Adipose tissue (tissue), 3 donors: ENCODE measurements around the gene CSH1. TPM values are rescaled to one million over a fixed set of nuclear protein-coding genes. Genes with fewer than 3 reads are reported as not detected.
"Not testable (repeated sequence)": the region's sequence is repeated elsewhere in the genome, so short reads cannot be mapped to it uniquely, and the experiment has no call there.

Experiments
- H3K27ac ChIP-seq: one replicate; pipeline ENCODE4 v1.5.1; 2013; ENCODE audit warnings: low read depth, low read length
- WGBS, 3 donors: extraction: QIAGEN DNeasy Blood & Tissue Kit; methylation state at CpG; one replicate each; pipeline ENCODE4 v1.1.7; 2013; 5-methylcytosine and 5-hydroxymethylcytosine counted together
- polyA plus RNA-seq, 3 donors: library from polyadenylated mRNA; stranded (reverse); fragments of 200-250 nt; gene quantifications; one replicate each; pipeline ENCODE4 v1.2.3, GENCODE V29; 2013
- donor health status: healthy with polysubstance abuse.
- donor health status: Bipolar disorder and iron deficiency.
- donor health status: healthy.

The CSH1 gene
- polyA plus RNA-seq, 3 donors, result not detected

DNA sequence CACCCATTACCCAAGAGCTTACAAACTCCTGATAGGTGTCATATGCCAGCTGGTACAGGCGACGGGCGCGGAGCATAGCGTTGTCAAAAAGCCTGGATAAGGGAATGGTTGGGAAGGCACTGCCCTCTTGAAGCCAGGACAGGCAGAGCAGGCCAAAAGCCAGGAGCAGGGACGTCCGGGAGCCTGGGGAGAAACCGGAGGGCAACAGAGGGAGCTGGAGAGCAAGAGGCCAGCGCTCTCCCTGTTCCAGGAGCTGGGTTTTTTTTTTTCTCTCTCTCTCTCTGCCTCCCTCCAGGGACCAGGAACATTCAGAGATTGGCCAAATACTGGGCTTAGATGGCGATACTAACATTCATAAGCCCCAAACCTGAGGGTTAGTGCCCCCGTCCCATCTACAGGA is 15.0 kb downstream of the CSH1 start:
- 63 to 79% (median 66%) methylated on average over 11 of the region's 11 CpGs for WGBS, 3 donors
- H3K27ac ChIP-seq, result not testable (repeated sequence)

DNA sequence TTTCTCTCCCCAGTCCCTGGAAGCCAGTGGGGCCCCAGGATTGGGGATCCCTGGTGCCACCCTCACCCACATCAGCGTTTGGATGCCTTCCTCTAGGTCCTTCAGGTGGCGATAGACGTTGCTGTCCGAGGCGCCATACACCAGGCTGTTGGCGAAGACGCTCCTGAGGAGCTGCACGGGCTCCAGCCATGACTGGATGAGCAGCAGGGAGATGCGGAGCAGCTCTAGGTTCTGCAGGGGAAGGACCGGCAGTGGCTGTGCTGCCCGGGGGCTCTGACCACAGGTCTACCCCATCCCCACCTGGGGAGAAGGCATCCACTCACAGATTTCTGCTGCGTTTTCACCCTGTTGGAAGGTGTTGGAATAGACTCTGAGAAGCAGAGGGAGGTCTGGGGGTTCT is 15.7 kb downstream of the CSH1 start:
- no peak overlapping the region for H3K27ac ChIP-seq
- 75 to 86% (median 85%) methylated on average over 12 of the region's 12 CpGs for WGBS, 3 donors

GRCh38 chr17:63878413-63878812 is 18.0 kb downstream of the CSH1 start:
- WGBS, 3 donors, result 78 to 90% (median 86%) methylated on average over 9 of the region's 9 CpGs
- not testable (repeated sequence) for H3K27ac ChIP-seq

GRCh38 chr17:63874693-63875092 is 21.7 kb downstream of the CSH1 start:
- 87 to 91% (median 90%) methylated on average over 6 of the region's 6 CpGs for whole genome bisulfite sequencing, 3 donors
- H3K27ac ChIP-seq, result not testable (repeated sequence)

DNA sequence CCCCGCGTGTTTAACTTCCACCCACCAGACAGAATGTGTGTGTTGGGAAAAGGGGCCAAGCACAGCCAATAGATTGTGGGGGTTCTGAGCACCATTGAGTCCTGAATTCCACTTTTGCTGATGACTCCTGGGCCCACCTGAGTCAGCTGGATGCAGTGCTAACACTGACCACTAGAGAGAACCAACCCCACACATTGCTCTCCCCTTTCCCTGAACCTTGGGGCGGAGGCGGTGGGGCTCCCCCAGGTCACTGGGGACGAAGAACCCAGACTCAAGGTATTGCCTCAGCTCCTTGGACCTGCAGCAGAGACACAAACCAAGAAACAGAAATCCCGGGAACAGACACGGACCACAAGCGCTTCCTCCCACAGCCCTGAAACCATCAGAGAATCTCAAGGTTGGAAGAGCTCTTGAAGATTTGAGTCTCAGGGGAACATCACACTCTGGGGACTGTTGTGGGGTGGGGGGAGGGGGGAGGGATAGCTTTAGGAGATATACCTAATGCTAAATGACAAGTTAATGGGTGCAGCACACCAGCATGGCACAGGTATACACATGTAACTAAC is 22.2 kb downstream of the CSH1 start:
- H3K27ac ChIP-seq, result not testable (repeated sequence)
- WGBS, 3 donors, result 74 to 80% (median 74%) methylated on average over 6 of the region's 8 CpGs

GRCh38 chr17:63873577-63873976 is 22.8 kb downstream of the CSH1 start, which contains the start of gene CSH2:
CSH2 (minus strand) TSS chr17:63873677; CDS start chr17:63873614, 63 bp downstream.
- 84 to 91% (median 89%) methylated on average over 4 to 7 of the region's 7 CpGs for WGBS, 3 donors
- not testable (repeated sequence) for H3K27ac ChIP-seq

DNA sequence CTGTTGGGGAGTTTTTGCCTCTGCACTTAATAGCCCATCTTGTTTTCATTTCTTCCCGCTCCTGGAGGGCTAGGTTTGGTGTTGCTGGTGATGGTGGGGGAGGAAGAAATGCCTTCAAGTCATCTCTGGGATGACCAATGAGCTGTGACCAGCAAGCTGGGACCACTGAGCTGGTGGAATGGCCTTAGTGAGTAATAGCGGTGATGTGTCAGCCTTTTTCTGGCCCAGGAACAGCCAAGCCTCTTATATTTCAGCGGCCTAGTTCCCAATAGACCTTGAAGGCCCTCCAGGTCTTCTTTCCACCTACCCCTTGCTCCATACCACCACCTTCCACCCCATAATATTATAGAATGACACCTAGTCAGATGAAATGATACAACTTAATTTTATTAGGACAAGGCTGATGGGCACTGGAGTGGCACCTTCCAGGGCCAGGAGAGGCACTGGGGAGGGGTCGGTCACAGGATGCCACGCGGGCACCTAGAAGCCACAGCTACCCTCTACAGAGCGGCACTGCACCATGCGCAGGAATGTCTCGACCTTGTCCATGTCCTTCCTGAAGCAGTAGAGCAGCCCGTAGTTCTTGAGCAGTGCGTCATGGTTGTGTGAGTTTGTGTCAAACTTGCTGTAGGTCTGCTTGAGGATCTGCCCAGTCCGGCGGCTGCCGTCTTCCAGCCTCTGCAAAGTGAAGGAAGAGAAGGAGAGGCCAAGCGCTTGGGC is 24.6 kb downstream of the CSH1 start:
- H3K27ac ChIP-seq, result not testable (repeated sequence)
- 87 to 97% (median 96%) methylated on average over 12 to 14 of the region's 15 CpGs for WGBS, 3 donors

GRCh38 chr17:63870292-63870665 is 26.1 kb downstream of the CSH1 start:
- 79 to 88% (median 83%) methylated on average over 4 of the region's 4 CpGs for WGBS, 3 donors
- not testable (repeated sequence) for H3K27ac ChIP-seq

DNA sequence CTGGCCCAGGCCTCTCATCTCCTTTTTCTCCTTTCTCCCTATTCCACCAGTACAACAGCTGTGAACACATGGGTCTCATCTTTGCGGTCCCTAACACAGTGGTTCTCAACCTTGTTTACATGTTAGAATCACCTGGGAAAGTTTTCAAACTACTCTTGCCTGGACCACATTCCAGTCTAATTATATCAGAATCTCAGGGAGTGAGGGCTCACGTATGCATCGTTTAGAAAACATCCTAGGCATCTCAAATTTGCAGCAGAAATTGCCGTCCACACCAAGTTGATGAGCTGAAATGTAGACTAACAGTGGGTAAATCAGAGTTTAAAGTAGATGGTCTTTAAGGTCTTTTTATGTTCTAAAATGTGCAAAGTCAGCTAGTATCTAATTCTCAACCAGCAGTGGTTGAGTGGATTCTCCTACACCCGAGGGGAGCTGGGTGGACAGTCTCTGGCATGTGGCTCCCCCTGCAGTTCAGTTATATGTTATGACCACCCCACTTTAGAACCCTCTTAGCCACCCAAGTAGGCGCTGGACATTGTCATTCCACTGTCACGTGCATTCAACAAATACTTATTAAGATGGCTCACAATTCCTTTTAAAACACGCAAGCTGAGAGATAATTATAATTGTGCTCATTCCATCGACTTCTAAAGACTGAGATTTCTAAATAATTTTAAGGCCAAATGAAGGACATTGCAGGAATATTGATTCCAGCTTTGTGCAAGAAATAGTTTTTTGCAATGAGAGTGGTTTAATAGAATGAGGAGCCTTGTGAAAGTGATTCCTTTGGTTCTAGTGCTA is 26.7 kb downstream of the CSH1 start:
- H3K27ac ChIP-seq, result not testable (repeated sequence)
- 50 to 69% (median 63%) methylated on average over 9 of the region's 9 CpGs for WGBS, 3 donors

DNA sequence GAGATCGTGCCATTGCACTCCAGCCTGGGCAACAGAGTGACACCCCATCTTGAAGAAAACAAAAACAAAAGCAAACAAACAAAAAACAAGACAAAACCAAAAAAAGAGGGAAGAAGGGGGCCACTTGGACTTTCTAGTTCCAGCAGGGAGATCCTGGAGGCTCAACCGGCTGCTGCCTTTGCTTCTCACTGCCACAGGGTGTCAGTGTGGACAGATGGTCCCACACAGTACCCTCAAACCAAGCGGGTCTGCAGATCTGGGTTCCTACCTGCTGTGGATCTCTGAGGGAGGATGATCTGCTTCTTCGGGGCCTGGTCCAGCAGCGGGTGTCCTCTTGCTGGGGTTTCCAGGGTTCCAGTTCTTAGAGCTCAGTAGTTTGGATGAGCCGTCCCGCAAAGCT is 29.7 kb downstream of the CSH1 start:
- not testable (repeated sequence) for H3K27ac ChIP-seq
- 61 to 83% (median 79%) methylated on average over 5 to 7 of the region's 7 CpGs for WGBS, 3 donors

- 73 to 89% (median 88%) methylated on average over 3 of the region's 3 CpGs for WGBS, 3 donors
- no peak overlapping the region for H3K27ac ChIP-seq
Measured at GRCh38 chr17:63859257-63859656, 37.1 kb downstream of the CSH1 start.

DNA sequence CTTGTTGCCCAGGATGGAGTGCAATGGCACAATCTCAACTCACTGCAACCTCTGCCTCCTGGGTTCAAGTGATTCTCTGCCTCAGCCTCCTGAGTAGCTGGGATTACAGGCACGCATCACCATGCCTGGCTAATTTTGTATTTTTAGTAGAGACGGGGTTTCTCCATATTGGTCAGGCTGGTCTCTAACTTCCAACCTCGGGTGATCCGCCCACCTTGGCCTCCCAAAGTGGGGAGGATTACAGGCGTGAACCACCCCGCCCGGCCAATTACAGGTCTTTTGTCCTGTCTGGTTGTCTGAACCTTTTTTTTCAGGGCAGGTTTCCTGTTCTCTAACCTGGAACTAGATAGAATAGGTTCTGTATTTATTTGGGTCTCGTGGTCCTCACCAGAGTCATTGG is 39.9 kb downstream of the CSH1 start:
- not testable (repeated sequence) for H3K27ac ChIP-seq
- WGBS, 3 donors, result 86 to 94% (median 94%) methylated on average over 8 of the region's 8 CpGs

GRCh38 chr17:63855185-63855584 is 41.2 kb downstream of the CSH1 start:
- H3K27ac ChIP-seq, result no peak overlapping the region
- WGBS, 3 donors, result 87 to 95% (median 93%) methylated on average over 8 of the region's 8 CpGs

- no peak overlapping the region for H3K27ac ChIP-seq
- 60 to 91% (median 86%) methylated on average over 5 of the region's 5 CpGs for WGBS, 3 donors
Measured at GRCh38 chr17:63854709-63855108, 41.7 kb downstream of the CSH1 start.

- no peak overlapping the region for H3K27ac ChIP-seq
- 89 to 96% (median 92%) methylated on average over 2 of the region's 2 CpGs for WGBS, 3 donors
Measured at GRCh38 chr17:63853260-63853659, 43.1 kb downstream of the CSH1 start.

GRCh38 chr17:63850401-63850800 is 46.0 kb downstream of the CSH1 start:
- no peak overlapping the region for H3K27ac ChIP-seq
- 63 to 92% (median 70%) methylated on average over 9 of the region's 9 CpGs for WGBS, 3 donors

GRCh38 chr17:63848834-63849689 is 47.3 kb downstream of the CSH1 start:
- H3K27ac ChIP-seq, result no peak overlapping the region
- WGBS, 3 donors, result 14 to 18% (median 14%) methylated on average over 72 to 82 of the region's 82 CpGs

GRCh38 chr17:63847525-63848249 is 48.7 kb downstream of the CSH1 start:
- H3K27ac ChIP-seq, result no peak overlapping the region
- 77 to 98% (median 96%) methylated on average over 3 of the region's 3 CpGs for WGBS, 3 donors
